ENCODE results near the gene ZNF609.
"Not testable (repeated sequence)": the region's sequence is repeated elsewhere in the genome, so short reads cannot be mapped to it uniquely, and the experiment has no call there.

The ZNF609 gene

GRCh38 chr15:64583983-64584382 lies 123.6 kb downstream of the ZNF609 start:
- no peak for DNase-seq (ENCODE audit: low read depth in 2 of 2)

GRCh38 chr15:64586259-64586870 lies 126.0 kb downstream of the ZNF609 start:
- DNase-seq (ENCODE audit: low read depth in 2 of 2) = no peak

- DNase-seq (ENCODE audit: low read depth in 2 of 2) = no peak
Observed at GRCh38 chr15:64586984-64587383, 126.6 kb downstream of the ZNF609 start.

- DNase-seq (ENCODE audit: low read depth in 2 of 2) = no peak
Observed at GRCh38 chr15:64589435-64590084, 129.2 kb downstream of the ZNF609 start.

GRCh38 chr15:64592845-64593244 lies 132.5 kb downstream of the ZNF609 start:
- DNase-seq (ENCODE audit: low read depth in 2 of 2) = not testable (repeated sequence)

- DNase-seq (ENCODE audit: low read depth in 2 of 2) = no peak
Observed at GRCh38 chr15:64596701-64597476, 136.5 kb downstream of the ZNF609 start.

GRCh38 chr15:64597477-64597822 lies 137.1 kb downstream of the ZNF609 start:
- no peak for DNase-seq (ENCODE audit: low read depth in 2 of 2)

- no peak for DNase-seq (ENCODE audit: low read depth in 2 of 2)
Observed at GRCh38 chr15:64599226-64599625, 138.8 kb downstream of the ZNF609 start.

- DNase-seq (ENCODE audit: low read depth in 2 of 2) = no peak
Observed at GRCh38 chr15:64599716-64600115, 139.3 kb downstream of the ZNF609 start.

- no peak for DNase-seq (ENCODE audit: low read depth in 2 of 2)
Observed at GRCh38 chr15:64600794-64601193, 140.4 kb downstream of the ZNF609 start.

GRCh38 chr15:64604319-64604718 lies 143.9 kb downstream of the ZNF609 start:
- no peak for DNase-seq (ENCODE audit: low read depth in 2 of 2)

GRCh38 chr15:64607416-64607815 lies 147.0 kb downstream of the ZNF609 start:
- not testable (repeated sequence) for DNase-seq (ENCODE audit: low read depth in 2 of 2)

GRCh38 chr15:64610257-64610919 lies 150.0 kb downstream of the ZNF609 start:
- DNase-seq (ENCODE audit: low read depth in 2 of 2) = no peak

- DNase-seq (ENCODE audit: low read depth in 2 of 2) = no peak
Observed at GRCh38 chr15:64611085-64611725, 150.8 kb downstream of the ZNF609 start.

GRCh38 chr15:64614519-64614918 lies 154.1 kb downstream of the ZNF609 start:
- DNase-seq (ENCODE audit: low read depth in 2 of 2) = no peak

GRCh38 chr15:64617727-64618126 lies 157.3 kb downstream of the ZNF609 start:
- no peak for DNase-seq (ENCODE audit: low read depth in 2 of 2)

- DNase-seq (ENCODE audit: low read depth in 2 of 2) = no peak
Observed at GRCh38 chr15:64618138-64618537, 157.8 kb downstream of the ZNF609 start.

- no peak for DNase-seq (ENCODE audit: low read depth in 2 of 2)
Observed at GRCh38 chr15:64618540-64618939, 158.2 kb downstream of the ZNF609 start.

GRCh38 chr15:64619880-64620839 lies 159.8 kb downstream of the ZNF609 start:
- no peak for DNase-seq (ENCODE audit: low read depth in 2 of 2)

GRCh38 chr15:64621056-64621455 lies 160.7 kb downstream of the ZNF609 start:
- no peak for DNase-seq (ENCODE audit: low read depth in 2 of 2)

All from stimulated activated CD8-positive, alpha-beta memory T cell treated with anti-CD3 and anti-CD28 coated beads, Interleukin-15, amount 100 ng/mL, for 4 hours (primary cell).